GM23338 (cell line): Measurements from ENCODE around the gene SPACA4. TPM values are rescaled to one million over a fixed set of nuclear protein-coding genes. Genes with fewer than 3 reads are reported as not detected.

Source experiments
- ATAC-seq: fragments of 200-7000 bp; cut with Tn5 transposase; 3 replicates; pipeline ENCODE4 v1.9.1; 2020
- DNase-seq: peaks from one replicate; pipeline ENCODE4 v3.0.0-alpha.2; 2015; ENCODE audit warnings: low spot score
- H2AFZ ChIP-seq: fragments of 200-600 bp; sonication (generic); 2 replicates; pipeline ENCODE4 v1.8.0; 2016; ENCODE audit warnings: antibody characterized with exemption, mild to moderate bottlenecking, moderate library complexity
- H3F3A ChIP-seq: fragments of 200-600 bp; sonication (generic); replicated peaks from 2 replicates; pipeline ENCODE4 v1.8.0; 2017; ENCODE audit warnings: antibody characterized with exemption, mixed run types, low read depth
- H3K27ac ChIP-seq: fragments of 200-600 bp; sonication (generic); 2 replicates; pipeline ENCODE4 v1.6.1; 2016; ENCODE audit warnings: low read depth
- H3K27me3 ChIP-seq: fragments of 200-600 bp; sonication (generic); 2 replicates; pipeline ENCODE4 v1.8.0; 2016; ENCODE audit warnings: mild to moderate bottlenecking, mixed run types, moderate library complexity; ENCODE audit not compliant: insufficient read depth
- H3K36me3 ChIP-seq: fragments of 200-600 bp; sonication (generic); 2 replicates; pipeline ENCODE4 v1.8.0; 2016; ENCODE audit warnings: mild to moderate bottlenecking; ENCODE audit not compliant: insufficient read depth
- H3K4me1 ChIP-seq: fragments of 200-600 bp; sonication (generic); 2 replicates; pipeline ENCODE4 v1.8.0; 2016; ENCODE audit warnings: mild to moderate bottlenecking, moderate library complexity; ENCODE audit not compliant: insufficient read depth
- H3K4me2 ChIP-seq: fragments of 200-600 bp; sonication (generic); 2 replicates; pipeline ENCODE4 v1.7.1; 2017; ENCODE audit warnings: mixed run types
- H3K4me3 ChIP-seq: fragments of 200-600 bp; sonication (generic); 2 replicates; pipeline ENCODE4 v1.6.1; 2016; ENCODE audit warnings: mixed run types
- H3K79me2 ChIP-seq: fragments of 200-600 bp; sonication (generic); replicated peaks from 2 replicates; pipeline ENCODE4 v1.8.0; 2017; ENCODE audit warnings: mild to moderate bottlenecking; ENCODE audit not compliant: insufficient read depth
- H3K9me2 ChIP-seq: fragments of 200-600 bp; sonication (generic); 2 replicates; pipeline ENCODE4 v1.8.0; 2017; ENCODE audit not compliant: insufficient read depth
- H4K20me1 ChIP-seq: fragments of 200-600 bp; sonication (generic); replicated peaks from 2 replicates; pipeline ENCODE4 v1.8.0; 2017; ENCODE audit warnings: mild to moderate bottlenecking; ENCODE audit not compliant: insufficient read depth
- H3K27ac Mint-ChIP-seq: 2 replicates; pipeline ENCODE4 v1.8.0; 2020; ENCODE audit warnings: inconsistent platforms, mild to moderate bottlenecking, moderate library complexity, mixed read lengths
- H3K27me3 Mint-ChIP-seq: 3 replicates; pipeline ENCODE4 v1.8.0; 2022; ENCODE audit warnings: low read depth, mild to moderate bottlenecking, moderate library complexity, mixed read lengths, inconsistent platforms; ENCODE audit not compliant: insufficient read depth, poor library complexity
- H3K36me3 Mint-ChIP-seq: 3 replicates; pipeline ENCODE4 v1.8.0; 2021; ENCODE audit warnings: low read depth, mild to moderate bottlenecking, inconsistent platforms, moderate library complexity, mixed read lengths
- H3K4me1 Mint-ChIP-seq: 3 replicates; pipeline ENCODE4 v1.8.0; 2020; ENCODE audit warnings: mild to moderate bottlenecking, inconsistent platforms, mixed read lengths
- H3K4me3 Mint-ChIP-seq: 3 replicates; pipeline ENCODE4 v1.8.0; 2021; ENCODE audit warnings: moderate library complexity, mild to moderate bottlenecking, inconsistent platforms, mixed read lengths
- H3K9me3 Mint-ChIP-seq: 3 replicates; pipeline ENCODE4 v1.8.0; 2020; ENCODE audit warnings: moderate library complexity, mild to moderate bottlenecking, inconsistent platforms, mixed read lengths
- CREB1 ChIP-seq: fragments of 250-450 bp; sonication (Bioruptor Pico); IDR thresholded peaks from 2 replicates; pipeline ENCODE4 v1.5.0; 2020; ENCODE audit warnings: low read depth, mild to moderate bottlenecking, moderate library complexity
- EZH2 ChIP-seq: fragments of 200-600 bp; sonication (generic); IDR thresholded peaks from one replicate; pipeline ENCODE4 v1.8.0; 2017; ENCODE audit warnings: antibody characterized with exemption, mild to moderate bottlenecking, low read depth; ENCODE audit not compliant: unreplicated experiment
- EZH2phosphoT487 ChIP-seq: fragments of 200-600 bp; sonication (generic); IDR thresholded peaks from one replicate; pipeline ENCODE4 v1.8.1; 2018; ENCODE audit warnings: antibody characterized with exemption; ENCODE audit not compliant: unreplicated experiment
- NANOG ChIP-seq: IDR thresholded peaks from 2 replicates; pipeline ENCODE4 v1.6.1; 2016; ENCODE audit warnings: antibody characterized with exemption, borderline replicate concordance
- POLR2AphosphoS5 ChIP-seq: IDR thresholded peaks from 2 replicates; pipeline ENCODE4 v1.6.1; 2016; ENCODE audit warnings: antibody characterized with exemption, low read depth
- REST ChIP-seq: IDR thresholded peaks from one replicate; pipeline ENCODE4 v1.6.1; 2018; ENCODE audit warnings: antibody characterized with exemption; ENCODE audit not compliant: unreplicated experiment
- STAT1 ChIP-seq: IDR thresholded peaks from one replicate; pipeline ENCODE4 v1.6.1; 2016; ENCODE audit warnings: antibody characterized with exemption; ENCODE audit not compliant: unreplicated experiment
- ZNF114 ChIP-seq: fragments of 250-450 bp; sonication (Bioruptor Pico); IDR thresholded peaks from 2 replicates; pipeline ENCODE4 v1.5.0; 2020; ENCODE audit warnings: mild to moderate bottlenecking, moderate library complexity
- ZNF331 ChIP-seq: fragments of 250-450 bp; sonication (Bioruptor Pico); IDR thresholded peaks from 2 replicates; pipeline ENCODE4 v1.5.0; 2020; ENCODE audit warnings: low read depth, mild to moderate bottlenecking, moderate library complexity
- ZNF462 ChIP-seq: fragments of 250-450 bp; sonication (Bioruptor Pico); IDR thresholded peaks from 2 replicates; pipeline ENCODE4 v1.5.0; 2020; ENCODE audit warnings: mild to moderate bottlenecking, moderate library complexity
- polyA plus RNA-seq: library from polyadenylated mRNA; unstranded; fragments of >200 nt; fragmentation: Nextera tagmentation; extraction: Ambion mirVana; gene quantifications from 2 replicates; pipeline ENCODE4 v1.2.1, GENCODE V29; 2016
- total RNA-seq: library from RNA; depleted of rRNA; stranded (reverse); fragments of >200 nt; shearing (Covaris generic); gene quantifications from 2 replicates; pipeline ENCODE4 v1.2.3, GENCODE V29; 2014

The SPACA4 gene
- total and polyA plus RNA-seq, 2 experiments from 2014 or later, result not detected

- TF ChIP-seq REST (no peak), POLR2AphosphoS5 (no peak), EZH2 (no peak), ZNF114 (CRISPR knock-in tag) (no peak), NANOG (no peak), STAT1 (no peak), EZH2phosphoT487 (no peak)
Measured at GRCh38 chr19:48616041-48616436, 9.5 kb downstream of the SPACA4 start (continued).

GRCh38 chr19:48616491-48617056 is 10.0 kb downstream of the SPACA4 start:
- peaks cover 50% of the 10 kb centered on the region for H3K4me1 Mint-ChIP-seq
- TF ChIP-seq ZNF331 (CRISPR knock-in tag) (no peak), NANOG (no peak), STAT1 (no peak), REST (no peak), ZNF462 (CRISPR knock-in tag) (no peak), POLR2AphosphoS5 (no peak), CREB1 (no peak), EZH2 (no peak)

More at GRCh38 chr19:48616491-48617056, 10.0 kb downstream of the SPACA4 start:
- Histone ChIP-seq H3K27ac (peak overlapping the region; percentile 99), H3K4me1 (peaks cover 39% of the 10 kb centered on the region), H3K79me2 (peaks cover 40% of the 10 kb centered on the region), H3K4me3 (peak overlapping the region; percentile 97), H3F3A (peaks cover 52% of the 10 kb centered on the region), H3K27me3 (no peaks in the 10 kb centered on the region), H3K4me2 (peak overlapping the region; percentile 99), H4K20me1 (peaks cover 21% of the 10 kb centered on the region), H3K36me3 (peaks cover 32% of the 10 kb centered on the region), H3K9me2 (no peaks in the 10 kb centered on the region), H2AFZ (no peak overlapping the region)
- Mint-ChIP-seq H3K36me3 (peaks cover 53% of the 10 kb centered on the region), H3K27me3 (peaks cover 42% of the 10 kb centered on the region), H3K9me3 (no peaks in the 10 kb centered on the region; the same call in 1 of the 3 replicates), H3K27ac (peak overlapping the region; percentile 98), H3K4me3 (peak overlapping the region; percentile 93)
- DNase-seq, result no peak
- no peak for ATAC-seq
